ENCODE results near the gene GABBR2. TPM values are rescaled to one million over a fixed set of nuclear protein-coding genes. Genes with fewer than 3 reads are reported as not detected.

GABBR2 gene
- total RNA-seq, 1 experiment from 2014 or later: 6.3 TPM

DNA sequence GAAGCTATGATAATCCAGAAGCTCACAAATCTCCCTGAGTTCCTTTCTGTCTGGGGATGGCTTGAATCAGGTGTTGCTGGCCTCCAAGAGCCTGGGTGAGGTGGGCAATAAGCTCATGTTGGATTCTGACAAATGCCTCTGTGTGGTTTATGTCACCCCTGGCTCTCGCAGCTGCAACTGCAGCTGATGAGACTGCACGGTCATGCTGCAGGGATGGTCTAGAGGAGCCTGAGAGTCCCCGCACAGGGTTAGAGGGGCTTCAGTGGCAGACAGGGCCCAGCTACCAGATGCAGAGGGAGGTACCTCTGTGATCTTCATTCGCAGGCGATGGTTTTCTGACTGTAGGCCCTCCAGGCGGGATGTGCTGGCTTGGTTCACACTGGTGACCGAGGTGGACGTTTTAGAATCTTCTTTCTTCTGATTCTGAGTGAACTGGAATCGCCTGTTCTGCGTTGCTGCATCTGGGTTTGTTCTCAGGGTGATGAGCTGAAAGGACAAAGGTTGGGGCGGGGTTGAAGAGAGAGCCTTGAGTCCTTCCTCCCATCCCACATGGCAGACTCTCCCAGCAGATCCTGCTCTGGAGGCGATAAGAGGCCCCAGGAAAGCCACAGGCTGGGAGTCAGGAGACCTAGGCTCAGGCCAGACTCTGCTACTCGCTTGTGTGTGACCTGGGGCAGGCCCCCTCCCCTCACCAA lies 405.6 kb downstream of the GABBR2 start:
- H3K36me3 ChIP-seq (ENCODE audit: control insufficient read depth, insufficient read depth, low read length): no peaks in the 10 kb centered on the region
- no peaks in the 10 kb centered on the region for H3K9me3 ChIP-seq (ENCODE audit: control insufficient read depth, insufficient read depth, low read depth, low read length)
- TF ChIP-seq, protein P1, sequence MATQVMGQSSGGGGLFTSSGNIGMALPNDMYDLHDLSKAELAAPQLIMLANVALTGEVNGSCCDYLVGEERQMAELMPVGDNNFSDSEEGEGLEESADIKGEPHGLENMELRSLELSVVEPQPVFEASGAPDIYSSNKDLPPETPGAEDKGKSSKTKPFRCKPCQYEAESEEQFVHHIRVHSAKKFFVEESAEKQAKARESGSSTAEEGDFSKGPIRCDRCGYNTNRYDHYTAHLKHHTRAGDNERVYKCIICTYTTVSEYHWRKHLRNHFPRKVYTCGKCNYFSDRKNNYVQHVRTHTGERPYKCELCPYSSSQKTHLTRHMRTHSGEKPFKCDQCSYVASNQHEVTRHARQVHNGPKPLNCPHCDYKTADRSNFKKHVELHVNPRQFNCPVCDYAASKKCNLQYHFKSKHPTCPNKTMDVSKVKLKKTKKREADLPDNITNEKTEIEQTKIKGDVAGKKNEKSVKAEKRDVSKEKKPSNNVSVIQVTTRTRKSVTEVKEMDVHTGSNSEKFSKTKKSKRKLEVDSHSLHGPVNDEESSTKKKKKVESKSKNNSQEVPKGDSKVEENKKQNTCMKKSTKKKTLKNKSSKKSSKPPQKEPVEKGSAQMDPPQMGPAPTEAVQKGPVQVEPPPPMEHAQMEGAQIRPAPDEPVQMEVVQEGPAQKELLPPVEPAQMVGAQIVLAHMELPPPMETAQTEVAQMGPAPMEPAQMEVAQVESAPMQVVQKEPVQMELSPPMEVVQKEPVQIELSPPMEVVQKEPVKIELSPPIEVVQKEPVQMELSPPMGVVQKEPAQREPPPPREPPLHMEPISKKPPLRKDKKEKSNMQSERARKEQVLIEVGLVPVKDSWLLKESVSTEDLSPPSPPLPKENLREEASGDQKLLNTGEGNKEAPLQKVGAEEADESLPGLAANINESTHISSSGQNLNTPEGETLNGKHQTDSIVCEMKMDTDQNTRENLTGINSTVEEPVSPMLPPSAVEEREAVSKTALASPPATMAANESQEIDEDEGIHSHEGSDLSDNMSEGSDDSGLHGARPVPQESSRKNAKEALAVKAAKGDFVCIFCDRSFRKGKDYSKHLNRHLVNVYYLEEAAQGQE (IDR thresholded peaks at IDR 0.05; ENCODE audit: insufficient read depth in 1 of 2, low read depth in 2 of 2, low read length in 1 of 2): no peak
- TF ChIP-seq, protein P2, sequence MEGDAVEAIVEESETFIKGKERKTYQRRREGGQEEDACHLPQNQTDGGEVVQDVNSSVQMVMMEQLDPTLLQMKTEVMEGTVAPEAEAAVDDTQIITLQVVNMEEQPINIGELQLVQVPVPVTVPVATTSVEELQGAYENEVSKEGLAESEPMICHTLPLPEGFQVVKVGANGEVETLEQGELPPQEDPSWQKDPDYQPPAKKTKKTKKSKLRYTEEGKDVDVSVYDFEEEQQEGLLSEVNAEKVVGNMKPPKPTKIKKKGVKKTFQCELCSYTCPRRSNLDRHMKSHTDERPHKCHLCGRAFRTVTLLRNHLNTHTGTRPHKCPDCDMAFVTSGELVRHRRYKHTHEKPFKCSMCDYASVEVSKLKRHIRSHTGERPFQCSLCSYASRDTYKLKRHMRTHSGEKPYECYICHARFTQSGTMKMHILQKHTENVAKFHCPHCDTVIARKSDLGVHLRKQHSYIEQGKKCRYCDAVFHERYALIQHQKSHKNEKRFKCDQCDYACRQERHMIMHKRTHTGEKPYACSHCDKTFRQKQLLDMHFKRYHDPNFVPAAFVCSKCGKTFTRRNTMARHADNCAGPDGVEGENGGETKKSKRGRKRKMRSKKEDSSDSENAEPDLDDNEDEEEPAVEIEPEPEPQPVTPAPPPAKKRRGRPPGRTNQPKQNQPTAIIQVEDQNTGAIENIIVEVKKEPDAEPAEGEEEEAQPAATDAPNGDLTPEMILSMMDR (IDR thresholded peaks at IDR 0.05): no peak
- TF ChIP-seq SIN3A (IDR thresholded peaks at IDR 0.05; ENCODE audit: borderline replicate concordance, insufficient read depth, low read depth, low read length) (no peak), TCF7L2 (IDR thresholded peaks at IDR 0.05; ENCODE audit: low read depth, low read length) (no peak), POLR2AphosphoS5 (IDR thresholded peaks at IDR 0.05; ENCODE audit: low read depth, low read length) (no peak)
- ChIA-PET POLR2A (no interaction called here), CTCF (no interaction called here)
- in situ Hi-C loops (cut with HindIII; ENCODE audit: low pct_unique_long_range_greater_than_20kb, low sequenced_read_pairs): no loop called here
- no TSS peak for BruUV-seq (replicated peaks)
- no peaks in the 10 kb centered on the region for H3K4me1 ChIP-seq (ENCODE audit: control insufficient read depth, insufficient read depth, low read length)
- H3K27ac ChIP-seq (ENCODE audit: low read length): no peak overlapping the region
- intact Hi-C loops (cut with micrococcal nuclease; ENCODE audit: unreplicated experiment): no loop called here
- H3K4me3 ChIP-seq (ENCODE audit: low read depth in 2 of 2, low read length in 2 of 2): no peak overlapping the region
- no peak for DNase-seq (ENCODE audit: low read depth, low spot score)
- H3K27me3 ChIP-seq (ENCODE audit: control insufficient read depth, insufficient read depth, low read length): no peaks in the 10 kb centered on the region
- ATAC-seq: no peak

DNA sequence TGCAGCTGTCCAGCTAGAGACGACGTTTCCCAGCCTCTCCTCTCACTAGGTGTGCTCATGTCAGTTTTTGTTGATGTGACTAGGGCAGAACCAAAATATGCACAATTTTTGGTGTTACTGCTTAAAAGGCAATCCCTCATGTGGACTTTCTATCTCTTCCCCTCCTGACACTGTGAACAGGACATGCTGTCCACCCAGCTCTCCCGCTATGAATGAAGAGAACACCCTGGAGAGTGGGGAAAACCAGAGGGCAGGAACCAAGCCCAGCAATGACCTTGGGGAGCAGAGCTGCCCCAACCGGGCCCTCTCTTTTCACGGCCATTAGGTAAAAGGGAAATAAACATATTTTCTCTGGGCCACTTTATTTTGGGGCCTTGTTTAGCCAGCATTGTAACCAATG lies 406.6 kb downstream of the GABBR2 start:
- Histone ChIP-seq H3K27ac (ENCODE audit: low read length) (no peak overlapping the region), H3K27me3 (ENCODE audit: control insufficient read depth, insufficient read depth, low read length) (no peaks in the 10 kb centered on the region), H3K9me3 (ENCODE audit: control insufficient read depth, insufficient read depth, low read depth, low read length) (no peaks in the 10 kb centered on the region), H3K4me1 (ENCODE audit: control insufficient read depth, insufficient read depth, low read length) (no peaks in the 10 kb centered on the region), H3K36me3 (ENCODE audit: control insufficient read depth, insufficient read depth, low read length) (no peaks in the 10 kb centered on the region), H3K4me3 (ENCODE audit: low read depth in 2 of 2, low read length in 2 of 2) (no peak overlapping the region)
- BruUV-seq (replicated peaks): no TSS peak
- ATAC-seq: no peak
- no peak for DNase-seq (ENCODE audit: low read depth, low spot score)
- POLR2A ChIA-PET: no interaction called here
- intact Hi-C loops (cut with micrococcal nuclease; ENCODE audit: unreplicated experiment): no loop called here
- no peak for TF ChIP-seq TCF7L2 (IDR thresholded peaks at IDR 0.05; ENCODE audit: low read depth, low read length)
- CTCF ChIA-PET: no interaction called here
- in situ Hi-C loops (cut with HindIII; ENCODE audit: low pct_unique_long_range_greater_than_20kb, low sequenced_read_pairs): no loop called here

DNA sequence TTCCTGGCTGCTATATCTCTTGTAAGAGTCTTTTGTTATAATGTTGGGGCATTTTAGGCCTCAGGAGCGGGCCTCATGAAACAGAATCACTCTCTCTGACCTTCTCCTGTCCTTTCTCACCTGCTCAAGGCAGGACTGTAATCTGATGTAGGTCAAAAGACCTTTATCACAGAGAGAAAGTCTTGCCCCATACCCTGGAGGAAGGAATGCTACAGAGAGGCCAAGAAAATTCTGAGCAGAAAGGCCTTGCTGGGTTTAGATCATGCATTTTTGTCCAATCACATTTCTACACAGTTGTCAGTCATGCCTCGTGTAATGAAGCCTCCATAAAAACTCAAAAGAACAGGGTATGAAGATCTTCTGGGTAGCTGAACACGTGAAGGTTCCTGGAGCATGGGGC lies 408.1 kb downstream of the GABBR2 start:
- ATAC-seq (no peak), DNase-seq (ENCODE audit: low read depth, low spot score) (no peak)
- in situ Hi-C loops (cut with HindIII; ENCODE audit: low pct_unique_long_range_greater_than_20kb, low sequenced_read_pairs) (no loop called here), intact Hi-C loops (cut with micrococcal nuclease; ENCODE audit: unreplicated experiment) (no loop called here)
- TF ChIP-seq TCF7L2 (IDR thresholded peaks at IDR 0.05; ENCODE audit: low read depth, low read length) (no peak), POLR2AphosphoS5 (IDR thresholded peaks at IDR 0.05; ENCODE audit: low read depth, low read length) (no peak), SIN3A (IDR thresholded peaks at IDR 0.05; ENCODE audit: borderline replicate concordance, insufficient read depth, low read depth, low read length) (no peak)
- TF ChIP-seq, protein P1 (IDR thresholded peaks at IDR 0.05; ENCODE audit: insufficient read depth in 1 of 2, low read depth in 2 of 2, low read length in 1 of 2): no peak
- no TSS peak for BruUV-seq (replicated peaks)
- POLR2A ChIA-PET: no interaction called here
- Histone ChIP-seq H3K27ac (ENCODE audit: low read length) (no peak overlapping the region), H3K36me3 (ENCODE audit: control insufficient read depth, insufficient read depth, low read length) (no peaks in the 10 kb centered on the region), H3K9me3 (ENCODE audit: control insufficient read depth, insufficient read depth, low read depth, low read length) (no peaks in the 10 kb centered on the region), H3K27me3 (ENCODE audit: control insufficient read depth, insufficient read depth, low read length) (no peaks in the 10 kb centered on the region), H3K4me1 (ENCODE audit: control insufficient read depth, insufficient read depth, low read length) (no peaks in the 10 kb centered on the region), H3K4me3 (ENCODE audit: low read depth in 2 of 2, low read length in 2 of 2) (no peak overlapping the region)
- CTCF ChIA-PET: no interaction called here
